ENCODE results near the gene CHRDL2. TPM values are rescaled to one million over a fixed set of nuclear protein-coding genes. Genes with fewer than 3 reads are reported as not detected.

Gene CHRDL2
- total and polyA plus RNA-seq, 2 donors (not counting 1 experiment from before 2014, with no cell fraction given): 0.24 TPM; not detected in 1

- H3K27ac ChIP-seq (ENCODE audit: low read length in 2 of 2): no peak overlapping the region
- no peak overlapping the region for H2AFZ ChIP-seq (ENCODE audit: insufficient read depth, low read depth, low read length, poor library complexity, severe bottlenecking)
- peaks cover 27 to 32% of the 10 kb centered on the region in 2 donors for H3K4me1 ChIP-seq (ENCODE audit: control insufficient read depth in 2 of 2, insufficient read depth in 2 of 2, low read length in 2 of 2)
- DNase-seq: no peak
- CTCF ChIA-PET: no interaction called here
- no peaks in the 10 kb centered on the region for H3K27me3 ChIP-seq (replicated peaks in 1 of 4; ENCODE audit: control extremely low read depth in 1 of 4, control insufficient read depth in 3 of 4, insufficient read depth in 4 of 4, low read length in 3 of 4)
- WGBS (ENCODE audit: insufficient coverage): no CpG with 5 or more reads among the region's 1 CpG
- H3K4me3 ChIP-seq (ENCODE audit: control extremely low read depth in 1 of 5, extremely low read depth in 1 of 5, insufficient read depth in 1 of 5, low read depth in 2 of 5, low read length in 4 of 5): no peak overlapping the region
- no peak overlapping the region for H3K4me3 Mint-ChIP-seq
- no peaks in the 10 kb centered on the region for H3K36me3 ChIP-seq (replicated peaks in 1 of 2; ENCODE audit: control extremely low read depth in 1 of 2, control insufficient read depth in 1 of 2, extremely low read depth in 1 of 2, insufficient read depth in 2 of 2, low read length in 1 of 2)
- POLR2A ChIA-PET: interaction anchor here (0.7 kb wide), 1 partner anchor 16 kb away, joined by 3 read pairs; no protein-coding TSS in a partner anchor
- no peak overlapping the region for H3K4me2 ChIP-seq (replicated peaks; ENCODE audit: low read depth, low read length, poor library complexity, severe bottlenecking)
- H3K27ac Mint-ChIP-seq: no peak overlapping the region
- H3K9me3 ChIP-seq (ENCODE audit: control extremely low read depth in 1 of 3, control insufficient read depth in 2 of 3, insufficient read depth in 1 of 3, low read length in 2 of 3): no peaks in the 10 kb centered on the region
- intact Hi-C loops (cut with micrococcal nuclease): no loop called here
- H3K9me3 Mint-ChIP-seq (ENCODE audit: insufficient read depth): peaks cover 3% of the 10 kb centered on the region
- ATAC-seq (ENCODE audit: low read depth): no peak
- peaks cover 49% of the 10 kb centered on the region for H3K4me1 Mint-ChIP-seq
- no peaks in the 10 kb centered on the region for H3K27me3 Mint-ChIP-seq
- peaks cover 87% of the 10 kb centered on the region for H3K79me2 ChIP-seq (ENCODE audit: control insufficient read depth, insufficient read depth, low read length)
- no peak for TF ChIP-seq EZH2 (IDR thresholded peaks at IDR 0.05; ENCODE audit: borderline replicate concordance, insufficient read depth, low read depth, low read length, poor library complexity, severe bottlenecking)
- TF ChIP-seq CTCF (IDR thresholded peaks at IDR 0.05): no peak
- H4K20me1 ChIP-seq (ENCODE audit: control insufficient read depth, insufficient read depth, low read length, poor library complexity, severe bottlenecking): peaks cover 53% of the 10 kb centered on the region
- H3K9ac ChIP-seq (ENCODE audit: low read length): no peak overlapping the region
Observed at GRCh38 chr11:74766905-74767304, 35.7 kb upstream of the CHRDL2 start.

DNA sequence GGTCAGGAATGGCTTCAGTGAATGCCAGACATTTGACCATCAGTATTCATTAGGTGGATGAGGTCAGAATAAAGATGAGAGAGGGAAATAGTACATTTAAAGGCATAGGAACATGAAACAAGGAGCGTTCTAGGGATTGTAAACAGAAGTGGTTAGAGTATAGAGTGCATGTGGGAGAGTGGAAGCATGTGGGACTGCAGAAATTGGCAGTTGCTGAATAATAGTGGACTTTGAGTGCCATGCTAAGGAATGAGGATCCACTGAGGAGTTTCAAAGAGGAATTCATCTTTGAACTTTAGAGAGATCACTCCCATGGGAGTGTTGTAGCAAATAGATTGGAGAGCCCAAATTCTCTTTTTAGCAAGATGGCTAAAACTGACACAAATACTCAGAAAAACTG is 25.3 kb upstream of the CHRDL2 start:
- intact Hi-C loops (cut with micrococcal nuclease): no loop called here
- H3K36me3 ChIP-seq (replicated peaks in 1 of 2; ENCODE audit: control extremely low read depth in 1 of 2, control insufficient read depth in 1 of 2, extremely low read depth in 1 of 2, insufficient read depth in 2 of 2, low read length in 1 of 2): no peaks in the 10 kb centered on the region
- Mint-ChIP-seq H3K4me3 (no peak overlapping the region), H3K4me1 (peaks cover 29% of the 10 kb centered on the region), H3K27me3 (no peaks in the 10 kb centered on the region), H3K27ac (no peak overlapping the region), H3K9me3 (ENCODE audit: insufficient read depth) (peaks cover 2% of the 10 kb centered on the region)
- no peak overlapping the region for H2AFZ ChIP-seq (ENCODE audit: insufficient read depth, low read depth, low read length, poor library complexity, severe bottlenecking)
- WGBS (ENCODE audit: insufficient coverage): 89% methylated on average over 1 of the region's 1 CpG
- no peak overlapping the region for H3K27ac ChIP-seq (ENCODE audit: low read length in 2 of 2)
- peaks cover 0 to 6% of the 10 kb centered on the region in 2 donors for H3K4me1 ChIP-seq (ENCODE audit: control insufficient read depth in 2 of 2, insufficient read depth in 2 of 2, low read length in 2 of 2)
- no peak overlapping the region for H3K4me3 ChIP-seq (ENCODE audit: control extremely low read depth in 1 of 5, extremely low read depth in 1 of 5, insufficient read depth in 1 of 5, low read depth in 2 of 5, low read length in 4 of 5)
- POLR2A ChIA-PET: no interaction called here
- H3K9me3 ChIP-seq (ENCODE audit: control extremely low read depth in 1 of 3, control insufficient read depth in 2 of 3, insufficient read depth in 1 of 3, low read length in 2 of 3): peaks cover 0 to 4% (median 0%) of the 10 kb centered on the region in 3 donors
- DNase-seq: no peak
- H3K27me3 ChIP-seq (replicated peaks in 1 of 4; ENCODE audit: control extremely low read depth in 1 of 4, control insufficient read depth in 3 of 4, insufficient read depth in 4 of 4, low read length in 3 of 4): no peaks in the 10 kb centered on the region
- CTCF ChIA-PET: interaction anchor here (1.5 kb wide), 1 partner anchor 54 kb away, joined by 3 read pairs; no protein-coding TSS in a partner anchor
- ATAC-seq (ENCODE audit: low read depth): no peak
- no peak overlapping the region for H3K9ac ChIP-seq (ENCODE audit: low read length)
- H3K79me2 ChIP-seq (ENCODE audit: control insufficient read depth, insufficient read depth, low read length): peaks cover 52% of the 10 kb centered on the region
- H3K4me2 ChIP-seq (replicated peaks; ENCODE audit: low read depth, low read length, poor library complexity, severe bottlenecking): no peak overlapping the region
- H4K20me1 ChIP-seq (ENCODE audit: control insufficient read depth, insufficient read depth, low read length, poor library complexity, severe bottlenecking): peaks cover 21% of the 10 kb centered on the region
- TF ChIP-seq CTCF (IDR thresholded peaks at IDR 0.05): no peak
- no peak for TF ChIP-seq EZH2 (IDR thresholded peaks at IDR 0.05; ENCODE audit: borderline replicate concordance, insufficient read depth, low read depth, low read length, poor library complexity, severe bottlenecking)
